ENCODE data around the gene ABCA6. TPM values are rescaled to one million over a fixed set of nuclear protein-coding genes. Genes with fewer than 3 reads are reported as not detected.

ABCA6 gene
- total and polyA plus RNA-seq, 5 donors from 2014 or later, result 0.15 TPM; not detected in 4

- Mint-ChIP-seq H3K4me3 (no peak overlapping the region), H3K36me3 (no peaks in the 10 kb centered on the region), H3K4me1 (no peaks in the 10 kb centered on the region), H3K27ac (no peak overlapping the region), H3K9me3 (no peaks in the 10 kb centered on the region), H3K27me3 (no peaks in the 10 kb centered on the region)
- no peaks in the 10 kb centered on the region for H3K4me1 ChIP-seq (ENCODE audit: control insufficient read depth, insufficient read depth, low read length, poor library complexity, severe bottlenecking)
- H3K27me3 ChIP-seq (ENCODE audit: control insufficient read depth, insufficient read depth, low read length), result peaks cover 2% of the 10 kb centered on the region
- DNase-seq (no peak), ATAC-seq (ENCODE audit: low read depth in 2 of 2) (no peak)
- no peaks in the 10 kb centered on the region for H3K9me3 ChIP-seq (ENCODE audit: control insufficient read depth in 2 of 2, low read length in 2 of 2)
- H3K36me3 ChIP-seq (ENCODE audit: control insufficient read depth, insufficient read depth, low read length), result no peaks in the 10 kb centered on the region
- no peak overlapping the region for H3K27ac ChIP-seq (ENCODE audit: insufficient read depth, low read length, poor library complexity, severe bottlenecking)
- no peak overlapping the region for H3K4me3 ChIP-seq (ENCODE audit: low read depth, low read length)
These were observed 38.0 kb downstream of the ABCA6 start for GRCh38 chr17:69103557-69104233.

- DNase-seq (no peak), ATAC-seq (ENCODE audit: low read depth in 2 of 2) (no peak)
- Mint-ChIP-seq H3K27me3 (peaks cover 6% of the 10 kb centered on the region), H3K4me3 (no peak overlapping the region), H3K4me1 (no peaks in the 10 kb centered on the region), H3K27ac (no peak overlapping the region), H3K36me3 (no peaks in the 10 kb centered on the region), H3K9me3 (no peaks in the 10 kb centered on the region)
- no peaks in the 10 kb centered on the region for H3K36me3 ChIP-seq (ENCODE audit: control insufficient read depth, insufficient read depth, low read length)
- H3K27me3 ChIP-seq (ENCODE audit: control insufficient read depth, insufficient read depth, low read length), result peaks cover 4% of the 10 kb centered on the region
- no peaks in the 10 kb centered on the region for H3K9me3 ChIP-seq (ENCODE audit: control insufficient read depth in 2 of 2, low read length in 2 of 2)
- no peak overlapping the region for H3K27ac ChIP-seq (ENCODE audit: insufficient read depth, low read length, poor library complexity, severe bottlenecking)
- H3K4me1 ChIP-seq (ENCODE audit: control insufficient read depth, insufficient read depth, low read length, poor library complexity, severe bottlenecking), result no peaks in the 10 kb centered on the region
- H3K4me3 ChIP-seq (ENCODE audit: low read depth, low read length), result no peak overlapping the region
These were observed 43.1 kb downstream of the ABCA6 start for GRCh38 chr17:69098625-69099024.

GRCh38 chr17:69096541-69096940, 45.2 kb downstream of the ABCA6 start:
- no peak overlapping the region for H3K4me3 Mint-ChIP-seq

GRCh38 chr17:69093995-69094394, 47.7 kb downstream of the ABCA6 start:
- ATAC-seq (ENCODE audit: low read depth in 2 of 2) (no peak), DNase-seq (no peak)
- Histone ChIP-seq H3K4me3 (ENCODE audit: low read depth, low read length) (no peak overlapping the region), H3K9me3 (ENCODE audit: control insufficient read depth in 2 of 2, low read length in 2 of 2) (no peaks in the 10 kb centered on the region), H3K36me3 (ENCODE audit: control insufficient read depth, insufficient read depth, low read length) (no peaks in the 10 kb centered on the region), H3K4me1 (ENCODE audit: control insufficient read depth, insufficient read depth, low read length, poor library complexity, severe bottlenecking) (no peaks in the 10 kb centered on the region), H3K27ac (ENCODE audit: insufficient read depth, low read length, poor library complexity, severe bottlenecking) (no peak overlapping the region), H3K27me3 (ENCODE audit: control insufficient read depth, insufficient read depth, low read length) (peaks cover 8% of the 10 kb centered on the region)
- Mint-ChIP-seq H3K4me1 (no peaks in the 10 kb centered on the region), H3K9me3 (peaks cover 0 to 5% (median 0%) of the 10 kb centered on the region in 7 donors), H3K27ac (no peak overlapping the region), H3K27me3 (peaks cover 19% of the 10 kb centered on the region), H3K36me3 (no peaks in the 10 kb centered on the region), H3K4me3 (no peak overlapping the region)

More at GRCh38 chr17:69096541-69096940, 45.2 kb downstream of the ABCA6 start:
- Histone ChIP-seq H3K4me3 (ENCODE audit: low read depth, low read length) (no peak overlapping the region), H3K27me3 (ENCODE audit: control insufficient read depth, insufficient read depth, low read length) (peaks cover 8% of the 10 kb centered on the region), H3K27ac (ENCODE audit: insufficient read depth, low read length, poor library complexity, severe bottlenecking) (no peak overlapping the region), H3K36me3 (ENCODE audit: control insufficient read depth, insufficient read depth, low read length) (no peaks in the 10 kb centered on the region), H3K4me1 (ENCODE audit: control insufficient read depth, insufficient read depth, low read length, poor library complexity, severe bottlenecking) (no peaks in the 10 kb centered on the region), H3K9me3 (ENCODE audit: control insufficient read depth in 2 of 2, low read length in 2 of 2) (no peaks in the 10 kb centered on the region)
- Mint-ChIP-seq H3K9me3 (no peaks in the 10 kb centered on the region), H3K36me3 (no peaks in the 10 kb centered on the region), H3K27me3 (peaks cover 10% of the 10 kb centered on the region), H3K27ac (no peak overlapping the region), H3K4me1 (no peaks in the 10 kb centered on the region)
- ATAC-seq (ENCODE audit: low read depth in 2 of 2) (no peak), DNase-seq (no peak)

GRCh38 chr17:69093279-69093789, 48.4 kb downstream of the ABCA6 start:
- ATAC-seq (ENCODE audit: low read depth in 2 of 2) (no peak), DNase-seq (no peak)
- H3K4me3 Mint-ChIP-seq, result no peak overlapping the region

GRCh38 chr17:69090365-69090764, 51.3 kb downstream of the ABCA6 start:
- Mint-ChIP-seq H3K36me3 (no peaks in the 10 kb centered on the region), H3K4me3 (no peak overlapping the region), H3K27me3 (peaks cover 19% of the 10 kb centered on the region), H3K4me1 (no peaks in the 10 kb centered on the region), H3K9me3 (peaks cover 0 to 5% (median 0%) of the 10 kb centered on the region in 7 donors), H3K27ac (no peak overlapping the region)
- Histone ChIP-seq H3K4me3 (ENCODE audit: low read depth, low read length) (no peak overlapping the region), H3K4me1 (ENCODE audit: control insufficient read depth, insufficient read depth, low read length, poor library complexity, severe bottlenecking) (no peaks in the 10 kb centered on the region), H3K36me3 (ENCODE audit: control insufficient read depth, insufficient read depth, low read length) (no peaks in the 10 kb centered on the region), H3K9me3 (ENCODE audit: control insufficient read depth in 2 of 2, low read length in 2 of 2) (no peaks in the 10 kb centered on the region), H3K27me3 (ENCODE audit: control insufficient read depth, insufficient read depth, low read length) (peaks cover 8% of the 10 kb centered on the region), H3K27ac (ENCODE audit: insufficient read depth, low read length, poor library complexity, severe bottlenecking) (no peak overlapping the region)
- DNase-seq, result no peak
- ATAC-seq (ENCODE audit: low read depth in 2 of 2), result no peak

More at GRCh38 chr17:69093279-69093789, 48.4 kb downstream of the ABCA6 start:
- H3K4me1 ChIP-seq (ENCODE audit: control insufficient read depth, insufficient read depth, low read length, poor library complexity, severe bottlenecking), result no peaks in the 10 kb centered on the region
- no peaks in the 10 kb centered on the region for H3K4me1 Mint-ChIP-seq
- H3K9me3 Mint-ChIP-seq, result peaks cover 0 to 5% (median 0%) of the 10 kb centered on the region in 7 donors
- no peak overlapping the region for H3K4me3 ChIP-seq (ENCODE audit: low read depth, low read length)
- H3K27me3 ChIP-seq (ENCODE audit: control insufficient read depth, insufficient read depth, low read length), result peaks cover 8% of the 10 kb centered on the region
- H3K27ac Mint-ChIP-seq, result no peak overlapping the region
- H3K27me3 Mint-ChIP-seq, result peaks cover 19% of the 10 kb centered on the region
- no peaks in the 10 kb centered on the region for H3K9me3 ChIP-seq (ENCODE audit: control insufficient read depth in 2 of 2, low read length in 2 of 2)
- H3K36me3 ChIP-seq (ENCODE audit: control insufficient read depth, insufficient read depth, low read length), result no peaks in the 10 kb centered on the region
- no peak overlapping the region for H3K27ac ChIP-seq (ENCODE audit: insufficient read depth, low read length, poor library complexity, severe bottlenecking)
- H3K36me3 Mint-ChIP-seq, result no peaks in the 10 kb centered on the region

- no peak overlapping the region for H3K27ac Mint-ChIP-seq
- ATAC-seq (ENCODE audit: low read depth in 2 of 2), result no peak
- DNase-seq, result no peak
- peaks cover 13% of the 10 kb centered on the region for H3K27me3 Mint-ChIP-seq
- no peak overlapping the region for H3K4me3 Mint-ChIP-seq
- Histone ChIP-seq H3K36me3 (ENCODE audit: control insufficient read depth, insufficient read depth, low read length) (no peaks in the 10 kb centered on the region), H3K27ac (ENCODE audit: insufficient read depth, low read length, poor library complexity, severe bottlenecking) (no peak overlapping the region), H3K4me3 (ENCODE audit: low read depth, low read length) (no peak overlapping the region), H3K9me3 (ENCODE audit: control insufficient read depth in 2 of 2, low read length in 2 of 2) (no peaks in the 10 kb centered on the region), H3K4me1 (ENCODE audit: control insufficient read depth, insufficient read depth, low read length, poor library complexity, severe bottlenecking) (no peaks in the 10 kb centered on the region), H3K27me3 (ENCODE audit: control insufficient read depth, insufficient read depth, low read length) (peaks cover 6% of the 10 kb centered on the region)
- H3K36me3 Mint-ChIP-seq, result no peaks in the 10 kb centered on the region
- H3K9me3 Mint-ChIP-seq, result peaks cover 0 to 5% (median 0%) of the 10 kb centered on the region in 7 donors
- no peaks in the 10 kb centered on the region for H3K4me1 Mint-ChIP-seq
These were observed 53.0 kb downstream of the ABCA6 start for GRCh38 chr17:69088643-69089200.

GRCh38 chr17:69086641-69087040, 55.1 kb downstream of the ABCA6 start:
- ATAC-seq (ENCODE audit: low read depth in 2 of 2) (no peak), DNase-seq (no peak)
- Histone ChIP-seq H3K4me1 (ENCODE audit: control insufficient read depth, insufficient read depth, low read length, poor library complexity, severe bottlenecking) (no peaks in the 10 kb centered on the region), H3K4me3 (ENCODE audit: low read depth, low read length) (no peak overlapping the region), H3K27ac (ENCODE audit: insufficient read depth, low read length, poor library complexity, severe bottlenecking) (no peak overlapping the region), H3K9me3 (ENCODE audit: control insufficient read depth in 2 of 2, low read length in 2 of 2) (no peaks in the 10 kb centered on the region), H3K27me3 (ENCODE audit: control insufficient read depth, insufficient read depth, low read length) (peaks cover 2% of the 10 kb centered on the region), H3K36me3 (ENCODE audit: control insufficient read depth, insufficient read depth, low read length) (no peaks in the 10 kb centered on the region)
- H3K4me1 Mint-ChIP-seq, result no peaks in the 10 kb centered on the region
- no peak overlapping the region for H3K4me3 Mint-ChIP-seq
- H3K9me3 Mint-ChIP-seq, result peaks cover 0 to 5% (median 0%) of the 10 kb centered on the region in 7 donors
- H3K36me3 Mint-ChIP-seq, result no peaks in the 10 kb centered on the region
- H3K27me3 Mint-ChIP-seq, result peaks cover 9% of the 10 kb centered on the region
- no peak overlapping the region for H3K27ac Mint-ChIP-seq
